HG02571 (cell line): Measurements from ENCODE around the gene AZGP1.
"Not testable (repeated sequence)": the region's sequence is repeated elsewhere in the genome, so short reads cannot be mapped to it uniquely, and the experiment has no call there.

Source experiments
- ATAC-seq: cut with Tn5 transposase; IDR thresholded peaks from one replicate; pipeline ENCODE4 v1.9.1; 2021; ENCODE audit warnings: mild to moderate bottlenecking, moderate library complexity; ENCODE audit not compliant: unreplicated experiment

AZGP1 gene

DNA sequence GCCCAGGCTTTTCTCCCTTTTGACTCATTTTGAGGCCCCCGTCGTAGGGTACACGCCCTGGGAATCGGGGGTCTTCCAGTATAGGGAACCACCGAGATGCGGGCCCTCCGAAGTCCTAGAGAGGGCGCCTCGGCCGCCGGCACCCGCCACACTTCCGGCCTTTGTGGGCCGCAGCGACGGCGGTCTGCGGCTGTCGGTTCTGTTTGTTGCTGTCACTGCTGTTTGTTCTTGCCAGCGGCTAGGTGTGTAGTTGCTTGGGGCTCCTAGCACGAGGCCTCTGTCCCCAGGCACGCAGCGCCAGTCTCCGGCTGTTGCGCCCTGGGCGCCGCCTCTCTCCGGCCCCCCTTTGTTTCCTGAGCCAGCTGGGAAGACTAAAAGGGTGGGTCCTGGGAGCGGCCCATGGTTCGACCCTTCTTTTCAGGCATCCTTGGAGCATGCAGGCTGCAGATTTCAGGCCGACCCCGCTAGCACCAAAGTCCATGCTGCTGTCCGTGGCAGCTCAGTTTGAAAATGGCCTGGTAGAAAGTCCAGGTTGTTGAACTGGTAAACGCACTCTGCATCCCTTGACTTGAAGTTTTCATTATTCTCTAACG lies 21.8 kb upstream of the AZGP1 start:
- ATAC-seq, result no peak

- ATAC-seq, result no peak
Measured at GRCh38 chr7:99996755-99997544, 21.1 kb upstream of the AZGP1 start.

GRCh38 chr7:99994819-99995218 lies 19.0 kb upstream of the AZGP1 start:
- ATAC-seq, result no peak

GRCh38 chr7:99992330-99993038 lies 16.7 kb upstream of the AZGP1 start:
- no peak for ATAC-seq

GRCh38 chr7:99991543-99991942 lies 15.7 kb upstream of the AZGP1 start:
- ATAC-seq, result not testable (repeated sequence)

- no peak for ATAC-seq
Measured at GRCh38 chr7:99990460-99990852, 14.6 kb upstream of the AZGP1 start.

GRCh38 chr7:99987846-99988245 lies 12.0 kb upstream of the AZGP1 start:
- ATAC-seq, result no peak

- ATAC-seq, result not testable (repeated sequence)
Measured at GRCh38 chr7:99987306-99987705, 11.5 kb upstream of the AZGP1 start.

DNA sequence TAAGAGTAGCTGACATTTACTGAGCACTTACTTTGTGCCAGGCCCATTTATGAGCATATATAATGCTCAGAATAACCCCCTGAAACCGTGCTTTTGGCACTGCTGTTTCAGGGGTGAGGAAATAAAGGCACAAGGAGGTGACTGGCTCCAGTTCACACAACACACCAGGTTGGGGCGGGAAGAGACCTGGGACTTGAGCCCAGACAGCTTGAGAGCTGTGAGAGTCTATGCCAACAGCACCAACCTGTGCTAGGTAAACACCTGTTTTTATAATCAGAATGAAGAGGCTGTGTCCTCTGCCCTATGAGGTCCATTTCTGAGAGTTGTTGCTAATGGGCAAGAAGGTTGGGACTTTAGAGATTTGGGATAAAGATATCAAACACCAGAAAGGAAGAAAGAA lies 8.8 kb upstream of the AZGP1 start:
- no peak for ATAC-seq

DNA sequence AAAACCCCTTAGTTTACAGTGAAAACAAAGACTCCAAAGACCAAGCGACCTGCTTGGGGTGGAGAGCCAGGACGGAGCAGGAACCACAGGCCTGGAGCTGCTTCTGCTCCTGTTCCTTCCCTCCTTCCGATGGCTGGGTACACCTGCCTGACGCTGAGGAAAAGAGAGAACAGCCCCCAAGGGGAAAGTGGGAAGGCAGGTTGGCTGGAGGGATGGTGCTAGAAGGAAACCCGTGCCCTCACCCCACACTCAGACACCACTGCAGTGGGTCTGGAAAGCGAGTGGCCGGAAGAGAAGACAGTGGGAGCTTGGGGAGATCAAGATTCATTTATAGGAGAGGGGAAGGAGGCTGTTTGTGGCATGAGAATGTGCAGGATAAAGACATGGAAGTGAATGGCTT lies 5.2 kb upstream of the AZGP1 start:
- not testable (repeated sequence) for ATAC-seq

- not testable (repeated sequence) for ATAC-seq
Measured at GRCh38 chr7:99980448-99980872, 4.6 kb upstream of the AZGP1 start.

- not testable (repeated sequence) for ATAC-seq
Measured at GRCh38 chr7:99979814-99980225, 4.0 kb upstream of the AZGP1 start.

GRCh38 chr7:99976626-99977025 lies 795 bp upstream of the AZGP1 start:
- ATAC-seq, result no peak

DNA sequence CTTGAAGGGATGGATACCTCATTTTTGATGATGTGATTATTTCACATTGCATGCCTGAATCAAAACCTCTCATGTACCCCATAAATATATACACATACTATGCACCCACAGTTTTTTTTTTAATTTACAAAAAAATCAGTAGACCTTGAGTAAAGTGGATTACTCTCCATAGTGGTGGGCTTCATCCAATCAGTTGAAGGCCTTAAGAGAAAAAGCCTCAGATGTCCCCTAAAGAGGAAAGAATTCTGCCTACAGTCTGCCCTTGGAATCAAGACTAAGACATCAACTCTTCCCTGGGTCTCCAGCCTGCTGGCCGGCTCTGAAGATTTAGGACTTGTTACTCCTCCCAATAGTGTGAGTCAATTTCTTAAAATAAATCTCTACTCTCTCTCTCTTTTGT lies 1.1 kb downstream of the AZGP1 start:
- ATAC-seq, result no peak

DNA sequence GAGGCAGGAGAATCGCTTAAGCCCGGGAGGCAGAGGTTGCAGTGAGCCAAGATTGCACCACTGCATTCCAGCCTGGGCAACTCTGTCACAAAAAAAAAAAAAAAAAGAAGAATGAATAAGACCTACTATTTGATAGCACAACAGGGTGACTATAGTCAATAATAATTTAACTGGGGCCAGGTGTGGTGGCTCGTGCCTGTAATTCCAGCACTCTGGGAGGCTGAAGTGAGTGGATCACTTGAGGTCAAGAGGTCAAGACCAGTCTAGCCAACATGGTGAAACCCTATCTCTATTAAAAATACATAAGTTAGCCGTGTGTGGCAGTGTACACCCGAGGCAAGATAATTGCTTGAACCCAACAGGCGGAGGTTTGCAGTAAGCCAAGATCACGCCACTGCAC lies 2.0 kb downstream of the AZGP1 start:
- ATAC-seq, result not testable (repeated sequence)

DNA sequence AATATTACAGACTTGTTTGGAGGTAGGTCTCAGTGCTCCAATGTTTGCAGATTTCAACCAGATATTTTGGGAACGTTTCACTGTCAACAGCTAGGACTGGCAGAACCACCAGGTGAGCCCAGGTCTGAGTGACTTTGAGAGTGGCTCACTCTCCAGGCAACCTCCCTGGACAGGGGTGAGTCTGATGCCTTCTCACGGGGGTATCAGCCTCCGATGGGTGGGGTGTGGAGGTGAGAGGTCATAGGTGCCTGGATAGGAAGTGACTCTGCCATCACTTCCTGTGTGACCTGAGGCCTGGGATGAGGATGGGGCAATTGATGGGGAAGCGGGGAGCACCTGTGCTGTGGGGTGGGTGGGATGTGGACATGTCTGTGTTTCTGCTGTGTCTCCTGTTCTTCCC lies 4.6 kb downstream of the AZGP1 start:
- no peak for ATAC-seq

- not testable (repeated sequence) for ATAC-seq
Measured at GRCh38 chr7:99969813-99970212, 6.0 kb downstream of the AZGP1 start.

GRCh38 chr7:99969298-99969697 lies 6.5 kb downstream of the AZGP1 start:
- no peak for ATAC-seq

DNA sequence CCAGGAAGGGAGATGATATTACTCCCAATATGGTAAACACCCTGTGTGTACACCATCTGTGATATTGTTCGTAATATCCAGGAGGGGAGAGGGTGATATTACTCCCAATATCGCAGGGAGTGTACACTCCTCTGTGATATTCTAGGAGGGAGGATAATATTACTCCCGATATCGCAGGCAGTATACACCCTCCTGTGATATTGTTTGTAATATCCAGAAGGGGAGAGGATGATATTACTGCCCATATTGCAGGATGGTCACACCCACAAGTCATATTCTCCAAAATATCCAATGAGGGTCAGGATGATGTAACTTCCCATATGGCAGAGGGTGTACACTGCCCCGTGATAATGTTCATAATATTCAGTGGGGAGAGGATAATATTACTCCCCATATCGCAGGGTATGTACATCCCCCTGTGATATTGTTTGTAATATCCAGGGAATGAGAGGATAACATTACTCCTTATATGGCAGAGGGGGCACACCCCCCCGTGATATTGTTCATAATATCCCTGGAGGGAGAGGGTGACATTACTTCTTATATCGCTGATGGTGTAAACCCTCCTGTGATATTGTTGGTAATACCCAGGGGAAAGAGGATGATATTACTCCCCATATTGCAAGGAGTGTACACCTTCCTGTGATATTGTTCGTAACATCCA lies 17.1 kb downstream of the AZGP1 start:
- no peak for ATAC-seq

DNA sequence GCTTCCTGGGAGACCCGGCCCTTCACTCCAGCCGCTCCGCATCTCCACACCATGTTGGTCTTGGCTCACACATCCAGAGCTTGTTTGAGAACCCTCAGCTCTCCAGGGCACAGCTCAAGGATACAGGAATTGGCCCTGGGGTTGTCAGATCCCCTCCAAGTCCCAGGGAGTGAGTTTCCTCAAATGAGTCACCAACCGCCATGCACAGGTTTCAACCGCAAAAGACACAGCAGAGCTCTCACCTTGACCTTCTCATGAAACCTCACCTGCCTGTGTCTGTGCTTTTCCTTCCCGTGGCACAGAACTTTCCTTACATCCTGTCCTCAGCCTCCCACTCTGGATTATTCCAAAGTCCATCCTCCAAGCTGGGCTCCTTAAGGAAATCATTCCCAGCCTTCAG lies 20.6 kb downstream of the AZGP1 start:
- ATAC-seq, result no peak

GRCh38 chr7:99954643-99955042 lies 21.2 kb downstream of the AZGP1 start:
- not testable (repeated sequence) for ATAC-seq
